ENCODE measurements around the gene ERC2. TPM values are rescaled to one million over a fixed set of nuclear protein-coding genes. Genes with fewer than 3 reads are reported as not detected.

Gene ERC2
- total and polyA plus RNA-seq, 8 donors: 1.2 to 4.8 (median 2.3) TPM

- Histone ChIP-seq H3K36me3 (no peaks in the 10 kb centered on the region), H3K4me1 (no peaks in the 10 kb centered on the region), H3K9me3 (no peaks in the 10 kb centered on the region), H3K4me3 (no peak overlapping the region), H3K27ac (no peak overlapping the region), H3K27me3 (no peaks in the 10 kb centered on the region)
- ATAC-seq: no peak
- WGBS, 2 donors: 68 to 69% methylated on average over 6 of the region's 6 CpGs
- TF ChIP-seq CTCF (IDR thresholded peaks at IDR 0.05): no peak
- no peak for DNase-seq
- intact Hi-C loops (cut with DNase I): no loop called here
- no peak for FAIRE-seq
Observed at GRCh38 chr3:55673764-55674163, 794.5 kb downstream of the ERC2 start.

- Histone ChIP-seq H3K27ac (no peak overlapping the region), H3K36me3 (no peaks in the 10 kb centered on the region), H3K27me3 (no peaks in the 10 kb centered on the region), H3K4me3 (no peak overlapping the region), H3K9me3 (no peaks in the 10 kb centered on the region), H3K4me1 (no peaks in the 10 kb centered on the region)
- no peak for ATAC-seq
- FAIRE-seq: no peak
- no peak for TF ChIP-seq CTCF (IDR thresholded peaks at IDR 0.05)
- 79% methylated on average over 2 of the region's 2 CpGs for WGBS, 2 donors
- intact Hi-C loops (cut with DNase I): no loop called here
- DNase-seq: no peak
Observed at GRCh38 chr3:55669133-55669532, 799.1 kb downstream of the ERC2 start.

- intact Hi-C loops (cut with DNase I): no loop called here
- Histone ChIP-seq H3K4me1 (no peaks in the 10 kb centered on the region), H3K27me3 (no peaks in the 10 kb centered on the region), H3K9me3 (no peaks in the 10 kb centered on the region), H3K4me3 (no peak overlapping the region), H3K36me3 (no peaks in the 10 kb centered on the region), H3K27ac (no peak overlapping the region)
- WGBS, 2 donors: 79% methylated on average over 4 of the region's 4 CpGs
- ATAC-seq (no peak), DNase-seq (no peak), FAIRE-seq (no peak)
- no peak for TF ChIP-seq CTCF (IDR thresholded peaks at IDR 0.05)
Observed at GRCh38 chr3:55668359-55668758, 799.9 kb downstream of the ERC2 start.

- Histone ChIP-seq H3K4me3 (no peak overlapping the region), H3K27me3 (no peaks in the 10 kb centered on the region), H3K9me3 (no peaks in the 10 kb centered on the region), H3K4me1 (no peaks in the 10 kb centered on the region), H3K27ac (no peak overlapping the region), H3K36me3 (no peaks in the 10 kb centered on the region)
- FAIRE-seq: no peak
- WGBS, 2 donors: 84 to 86% methylated on average over 14 of the region's 14 CpGs
- DNase-seq: no peak
- no peak for TF ChIP-seq CTCF (IDR thresholded peaks at IDR 0.05)
- intact Hi-C loops (cut with DNase I): no loop called here
- no peak for ATAC-seq
Observed at GRCh38 chr3:55664387-55664786, 803.9 kb downstream of the ERC2 start.

GRCh38 chr3:55662683-55663082 lies 805.6 kb downstream of the ERC2 start:
- ATAC-seq: no peak
- Histone ChIP-seq H3K27ac (no peak overlapping the region), H3K4me1 (no peaks in the 10 kb centered on the region), H3K9me3 (no peaks in the 10 kb centered on the region), H3K27me3 (no peaks in the 10 kb centered on the region), H3K36me3 (no peaks in the 10 kb centered on the region), H3K4me3 (no peak overlapping the region)
- no peak for FAIRE-seq
- TF ChIP-seq CTCF (IDR thresholded peaks at IDR 0.05): no peak
- no peak for DNase-seq
- intact Hi-C loops (cut with DNase I): no loop called here
- 84 to 85% methylated on average over 2 of the region's 2 CpGs for WGBS, 2 donors
